Liver (tissue), 9 donors: ENCODE measurements around the gene PMCH. TPM values are rescaled to one million over a fixed set of nuclear protein-coding genes. Genes with fewer than 3 reads are reported as not detected.
"Not testable (repeated sequence)": the region's sequence is repeated elsewhere in the genome, so short reads cannot be mapped to it uniquely, and the experiment has no call there.

Experiments
- DNase-seq: peaks from one replicate; pipeline ENCODE4 v3.0.0-alpha.2; 2017; ENCODE audit warnings: low spot score
- H3K27ac ChIP-seq, 2 donors: one replicate each; pipeline ENCODE4 v1.7.0; 2013; ENCODE audit warnings: inconsistent platforms in 2 of 2, low read length in 2 of 2, control low read depth in 1 of 2, low read depth in 1 of 2, mild to moderate bottlenecking in 1 of 2
- H3K27me3 ChIP-seq, 4 donors: one replicate each; pipeline versions ENCODE4 v1.6.1 to v1.7.0; 2013; ENCODE audit warnings: low read length in 3 of 4, inconsistent platforms in 1 of 4, mild to moderate bottlenecking in 1 of 4, moderate library complexity in 1 of 4; ENCODE audit not compliant: control insufficient read depth in 4 of 4, insufficient read depth in 4 of 4
- H3K36me3 ChIP-seq, 4 donors: one replicate each; pipeline versions ENCODE4 v1.6.1 to v1.7.0; 2013; ENCODE audit warnings: low read length in 3 of 4, mild to moderate bottlenecking in 3 of 4, low read depth in 1 of 4, moderate library complexity in 1 of 4; ENCODE audit not compliant: control insufficient read depth in 4 of 4, insufficient read depth in 3 of 4
- H3K4me1 ChIP-seq, 4 donors: one replicate each; pipeline versions ENCODE4 v1.6.1 to v1.7.0; 2013; ENCODE audit warnings: low read length in 3 of 4, mild to moderate bottlenecking in 3 of 4, moderate library complexity in 1 of 4; ENCODE audit not compliant: control insufficient read depth in 4 of 4, insufficient read depth in 4 of 4
- H3K4me3 ChIP-seq, 3 donors: one replicate each; pipeline versions ENCODE4 v1.6.1 to v1.7.0; 2013; ENCODE audit warnings: low read length in 3 of 3, control low read depth in 1 of 3, low read depth in 1 of 3, mild to moderate bottlenecking in 1 of 3
- H3K9ac ChIP-seq, 2 donors: one replicate each; pipeline ENCODE4 v1.7.0; 2013; ENCODE audit warnings: low read length in 2 of 2, mild to moderate bottlenecking in 2 of 2, moderate library complexity in 2 of 2, control low read depth in 1 of 2, low read depth in 1 of 2
- H3K9me3 ChIP-seq, 4 donors: one replicate each; pipeline versions ENCODE4 v1.6.1 to v1.7.0; 2013; ENCODE audit warnings: low read length in 3 of 4; ENCODE audit not compliant: control insufficient read depth in 4 of 4
- CTCF ChIP-seq: fragments of 150-350 bp; IDR thresholded peaks from 2 replicates; pipeline ENCODE4 v1.5.1; 2017; ENCODE audit warnings: improper control_type of control experiment, low read depth, low read length; ENCODE audit not compliant: missing input control
- EGR1 ChIP-seq, 2 donors: IDR thresholded peaks; 2 replicates each; pipeline ENCODE4 v1.6.1; 2016 to 2018; ENCODE audit warnings: antibody characterized with exemption in 2 of 2, low read depth in 2 of 2
- FOXA1 ChIP-seq: IDR thresholded peaks from 2 replicates; pipeline ENCODE4 v1.6.1; 2016; ENCODE audit warnings: antibody characterized with exemption
- GABPA ChIP-seq, 2 donors: IDR thresholded peaks in 1 of 2; conservative IDR thresholded peaks in 1 of 2; 2 replicates each; pipeline ENCODE4 v1.6.1; 2016; ENCODE audit warnings: antibody characterized with exemption in 2 of 2, mild to moderate bottlenecking in 1 of 2, moderate library complexity in 1 of 2
- HNF4G ChIP-seq: IDR thresholded peaks from 2 replicates; pipeline ENCODE4 v1.6.1; 2016; ENCODE audit warnings: antibody characterized with exemption
- JUND ChIP-seq, 2 donors: IDR thresholded peaks; 2 replicates each; pipeline ENCODE4 v1.6.1; 2016; ENCODE audit warnings: antibody characterized with exemption in 2 of 2
- MAX ChIP-seq: IDR thresholded peaks from 2 replicates; pipeline ENCODE4 v1.6.1; 2016; ENCODE audit warnings: antibody characterized with exemption
- NR2F2 ChIP-seq: IDR thresholded peaks from 2 replicates; pipeline ENCODE4 v1.6.1; 2016; ENCODE audit warnings: antibody characterized with exemption
- RAD21 ChIP-seq, 2 donors: IDR thresholded peaks; 2 replicates each; pipeline ENCODE4 v1.6.1; 2016; ENCODE audit warnings: antibody characterized with exemption in 2 of 2, mild to moderate bottlenecking in 2 of 2
- TAF1 ChIP-seq: conservative IDR thresholded peaks from 2 replicates; pipeline ENCODE4 v1.6.1; 2016; ENCODE audit warnings: antibody characterized with exemption, mild to moderate bottlenecking
- YY1 ChIP-seq: IDR thresholded peaks from 2 replicates; pipeline ENCODE4 v1.6.1; 2016; ENCODE audit warnings: antibody characterized with exemption, mild to moderate bottlenecking
- WGBS: extraction: QIAGEN DNeasy Blood & Tissue Kit; methylation state at CpG from one replicate; pipeline ENCODE4 v1.1.7; 2013; 5-methylcytosine and 5-hydroxymethylcytosine counted together
- polyA plus RNA-seq, 2 donors: library from polyadenylated mRNA; stranded (reverse) in 1 of 2; unstranded in 1 of 2; fragments of 200-250 nt in 1 of 2; fragments of >200 nt in 1 of 2; fragmentation: Nextera tagmentation in 1 of 2; extraction: Ambion mirVana in 1 of 2; gene quantifications; one replicate each; pipeline versions ENCODE4 v1.2.1 to v1.2.3, GENCODE V29; 2013 to 2015
- total RNA-seq, 2 donors: library from RNA; depleted of rRNA; stranded (reverse); fragments of >200 nt; gene quantifications; one replicate each; pipeline ENCODE4 v1.2.3, GENCODE V29; 2014
- TF ChIP-seq, protein P1 (sequence below): IDR thresholded peaks from 2 replicates; pipeline ENCODE4 v1.6.1; 2016; ENCODE audit warnings: antibody characterized with exemption, mild to moderate bottlenecking
- TF ChIP-seq, protein P2 (sequence below): IDR thresholded peaks from 2 replicates; pipeline ENCODE4 v1.6.1; 2016; ENCODE audit warnings: antibody characterized with exemption
- donor health status: healthy.
- donor health status: healthy.
- donor health status: healthy.
- donor health status: healthy.
- donor health status: healthy.

Gene PMCH
- total and polyA plus RNA-seq, 4 donors, result not detected

GRCh38 chr12:102167821-102168604 lies 29.6 kb downstream of the PMCH start:
- no peaks in the 10 kb centered on the region for H3K9me3 ChIP-seq
- H3K36me3 ChIP-seq, result no peaks in the 10 kb centered on the region
- no peak for TF ChIP-seq JUND (IDR thresholded peaks at IDR 0.05)
- no peak for TF ChIP-seq MAX
- no peak for TF ChIP-seq YY1
- no peak for TF ChIP-seq EGR1 (IDR thresholded peaks at IDR 0.05; ENCODE audit: low read depth in 2 of 2)
- TF ChIP-seq NR2F2, result no peak
- no peak for TF ChIP-seq HNF4G
- no peak for TF ChIP-seq FOXA1
- no peaks in the 10 kb centered on the region for H3K27me3 ChIP-seq
- no peak overlapping the region for H3K27ac ChIP-seq
- no peak overlapping the region for H3K4me3 ChIP-seq
- H3K4me1 ChIP-seq, result no peaks in the 10 kb centered on the region
- DNase-seq, result no peak
- H3K9ac ChIP-seq, result no peak overlapping the region

DNA sequence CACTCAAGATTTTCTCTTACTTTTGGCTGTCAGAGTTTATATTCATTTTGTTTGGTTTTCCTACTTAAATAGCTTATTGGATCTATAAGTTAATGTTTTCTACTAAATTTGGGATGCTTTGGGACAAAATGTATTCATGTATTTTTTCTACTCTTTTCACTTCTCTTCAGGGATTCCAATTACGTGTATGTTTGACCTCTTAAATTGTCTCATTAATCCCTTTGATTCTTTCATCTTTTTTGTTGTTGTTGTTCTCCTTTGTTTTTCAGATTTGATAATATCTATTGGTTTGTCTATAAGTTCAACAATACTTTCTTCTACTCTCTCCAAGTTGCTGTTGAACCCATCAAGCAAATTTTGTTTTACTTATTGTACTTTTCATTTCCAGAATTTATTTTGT lies 34.2 kb downstream of the PMCH start:
- H3K27me3 ChIP-seq, result no peaks in the 10 kb centered on the region
- TF ChIP-seq RAD21 (IDR thresholded peaks at IDR 0.05) (no peak), GABPA (IDR thresholded peaks at IDR 0.05 in 1 of 2, conservative IDR thresholded peaks at IDR 0.05 in 1 of 2) (no peak), CTCF (no peak), NR2F2 (no peak), FOXA1 (no peak), TAF1 (no peak)
- TF ChIP-seq, protein P1, sequence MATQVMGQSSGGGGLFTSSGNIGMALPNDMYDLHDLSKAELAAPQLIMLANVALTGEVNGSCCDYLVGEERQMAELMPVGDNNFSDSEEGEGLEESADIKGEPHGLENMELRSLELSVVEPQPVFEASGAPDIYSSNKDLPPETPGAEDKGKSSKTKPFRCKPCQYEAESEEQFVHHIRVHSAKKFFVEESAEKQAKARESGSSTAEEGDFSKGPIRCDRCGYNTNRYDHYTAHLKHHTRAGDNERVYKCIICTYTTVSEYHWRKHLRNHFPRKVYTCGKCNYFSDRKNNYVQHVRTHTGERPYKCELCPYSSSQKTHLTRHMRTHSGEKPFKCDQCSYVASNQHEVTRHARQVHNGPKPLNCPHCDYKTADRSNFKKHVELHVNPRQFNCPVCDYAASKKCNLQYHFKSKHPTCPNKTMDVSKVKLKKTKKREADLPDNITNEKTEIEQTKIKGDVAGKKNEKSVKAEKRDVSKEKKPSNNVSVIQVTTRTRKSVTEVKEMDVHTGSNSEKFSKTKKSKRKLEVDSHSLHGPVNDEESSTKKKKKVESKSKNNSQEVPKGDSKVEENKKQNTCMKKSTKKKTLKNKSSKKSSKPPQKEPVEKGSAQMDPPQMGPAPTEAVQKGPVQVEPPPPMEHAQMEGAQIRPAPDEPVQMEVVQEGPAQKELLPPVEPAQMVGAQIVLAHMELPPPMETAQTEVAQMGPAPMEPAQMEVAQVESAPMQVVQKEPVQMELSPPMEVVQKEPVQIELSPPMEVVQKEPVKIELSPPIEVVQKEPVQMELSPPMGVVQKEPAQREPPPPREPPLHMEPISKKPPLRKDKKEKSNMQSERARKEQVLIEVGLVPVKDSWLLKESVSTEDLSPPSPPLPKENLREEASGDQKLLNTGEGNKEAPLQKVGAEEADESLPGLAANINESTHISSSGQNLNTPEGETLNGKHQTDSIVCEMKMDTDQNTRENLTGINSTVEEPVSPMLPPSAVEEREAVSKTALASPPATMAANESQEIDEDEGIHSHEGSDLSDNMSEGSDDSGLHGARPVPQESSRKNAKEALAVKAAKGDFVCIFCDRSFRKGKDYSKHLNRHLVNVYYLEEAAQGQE, result no peak
- TF ChIP-seq, protein P2, sequence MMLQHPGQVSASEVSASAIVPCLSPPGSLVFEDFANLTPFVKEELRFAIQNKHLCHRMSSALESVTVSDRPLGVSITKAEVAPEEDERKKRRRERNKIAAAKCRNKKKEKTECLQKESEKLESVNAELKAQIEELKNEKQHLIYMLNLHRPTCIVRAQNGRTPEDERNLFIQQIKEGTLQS, result no peak
- no peak overlapping the region for H3K4me3 ChIP-seq
- no peaks in the 10 kb centered on the region for H3K4me1 ChIP-seq
- DNase-seq, result no peak
- no peak overlapping the region for H3K27ac ChIP-seq
- 96% methylated on average over 1 of the region's 1 CpG for WGBS
- no peak overlapping the region for H3K9ac ChIP-seq
- H3K36me3 ChIP-seq, result no peaks in the 10 kb centered on the region
- H3K9me3 ChIP-seq, result no peaks in the 10 kb centered on the region

GRCh38 chr12:102155206-102155605 lies 42.4 kb downstream of the PMCH start:
- not testable (repeated sequence) for H3K4me3 ChIP-seq, H3K27ac ChIP-seq, H3K4me1 ChIP-seq, H3K36me3 ChIP-seq, H3K27me3 ChIP-seq, DNase-seq, H3K9me3 ChIP-seq, H3K9ac ChIP-seq
- WGBS, result 99% methylated on average over 3 of the region's 3 CpGs

DNA sequence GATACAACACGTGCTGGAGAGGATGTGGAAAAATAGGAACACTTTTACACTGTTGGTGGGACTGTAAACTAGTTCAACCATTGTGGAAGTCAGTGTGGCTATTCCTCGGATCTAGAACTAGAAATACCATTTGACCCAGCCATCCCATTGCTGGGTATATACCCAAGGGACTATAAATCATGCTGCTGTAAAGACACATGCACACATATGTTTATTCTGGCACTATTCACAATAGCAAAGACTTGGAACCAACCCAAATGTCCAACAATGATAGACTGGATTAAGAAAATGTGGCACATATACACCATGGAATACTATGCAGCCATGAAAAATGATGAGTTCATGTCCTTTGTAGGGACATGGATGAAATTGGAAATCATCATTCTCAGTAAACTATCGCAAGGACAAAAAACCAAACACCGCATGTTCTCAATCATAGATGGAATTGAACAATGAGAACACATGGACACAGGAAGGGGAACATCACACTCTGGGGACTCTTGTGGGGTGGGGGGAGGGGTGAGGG lies 50.5 kb downstream of the PMCH start:
- H3K27me3 ChIP-seq, H3K9ac ChIP-seq, H3K9me3 ChIP-seq, H3K4me3 ChIP-seq, H3K4me1 ChIP-seq, H3K36me3 ChIP-seq, H3K27ac ChIP-seq, DNase-seq: not testable (repeated sequence)
- WGBS, result 98% methylated on average over 4 of the region's 4 CpGs
